ENCODE data around the gene COL28A1. TPM values are rescaled to one million over a fixed set of nuclear protein-coding genes. Genes with fewer than 3 reads are reported as not detected.

COL28A1 gene
- total and polyA plus RNA-seq, 5 donors from 2014 or later, result 0.35 TPM; not detected in 4

DNA sequence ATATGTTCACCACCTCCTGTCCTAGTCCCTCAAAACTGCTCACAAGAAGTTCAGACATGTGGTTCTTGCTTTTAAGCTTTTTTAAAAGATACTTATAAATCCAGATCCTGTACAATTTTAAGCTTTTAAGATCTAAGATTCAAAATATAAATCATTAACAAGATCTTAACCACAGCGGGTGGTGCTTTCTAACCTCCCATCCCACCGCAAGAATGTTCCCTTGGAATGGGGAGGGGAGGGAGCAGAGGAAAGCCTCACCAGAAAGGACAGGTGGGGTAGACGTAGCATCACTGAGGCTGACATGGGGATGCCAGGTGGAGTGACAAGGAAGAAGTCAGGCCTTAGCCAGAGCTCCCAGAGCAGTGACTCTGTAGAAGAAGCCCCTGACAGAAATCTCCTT, 219.8 kb downstream of the COL28A1 start:
- H3K9me3 ChIP-seq (ENCODE audit: control insufficient read depth in 2 of 2, low read length in 2 of 2), result no peaks in the 10 kb centered on the region
- H3K4me1 ChIP-seq (ENCODE audit: control insufficient read depth, insufficient read depth, low read length, poor library complexity, severe bottlenecking), result no peaks in the 10 kb centered on the region
- no peak overlapping the region for H3K4me3 ChIP-seq (ENCODE audit: low read depth, low read length)
- Mint-ChIP-seq H3K27me3 (peaks cover 6% of the 10 kb centered on the region), H3K27ac (no peak overlapping the region), H3K36me3 (no peaks in the 10 kb centered on the region), H3K4me1 (no peaks in the 10 kb centered on the region), H3K9me3 (peaks cover 0 to 2% (median 0%) of the 10 kb centered on the region in 7 donors), H3K4me3 (no peak overlapping the region)
- no peaks in the 10 kb centered on the region for H3K36me3 ChIP-seq (ENCODE audit: control insufficient read depth, insufficient read depth, low read length)
- ATAC-seq (ENCODE audit: low read depth in 2 of 2) (no peak), DNase-seq (no peak)
- no peaks in the 10 kb centered on the region for H3K27me3 ChIP-seq (ENCODE audit: control insufficient read depth, insufficient read depth, low read length)
- H3K27ac ChIP-seq (ENCODE audit: insufficient read depth, low read length, poor library complexity, severe bottlenecking), result no peak overlapping the region

DNA sequence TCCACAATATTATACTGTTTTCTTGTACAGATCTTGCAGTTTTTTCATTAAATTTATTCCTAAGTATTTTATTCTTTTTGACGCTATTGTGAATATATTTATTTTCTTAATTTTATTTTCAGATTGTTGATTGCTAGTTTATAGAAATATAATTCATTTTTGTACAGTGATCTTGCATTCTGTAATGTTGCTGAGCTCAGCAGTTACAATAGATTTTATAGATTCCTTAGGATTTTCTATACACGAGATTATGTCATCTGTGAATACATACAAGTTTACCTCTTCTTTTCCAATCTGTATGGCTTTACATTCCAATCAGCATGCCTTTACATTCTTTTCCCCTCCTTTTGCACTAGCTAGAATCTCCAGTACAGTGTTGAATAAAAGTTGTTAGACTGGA, 223.3 kb downstream of the COL28A1 start:
- ATAC-seq (ENCODE audit: low read depth in 2 of 2), result no peak
- H3K27me3 ChIP-seq (ENCODE audit: control insufficient read depth, insufficient read depth, low read length), result peaks cover 5% of the 10 kb centered on the region
- no peaks in the 10 kb centered on the region for H3K4me1 ChIP-seq (ENCODE audit: control insufficient read depth, insufficient read depth, low read length, poor library complexity, severe bottlenecking)
- H3K4me3 ChIP-seq (ENCODE audit: low read depth, low read length), result no peak overlapping the region
- Mint-ChIP-seq H3K27ac (no peak overlapping the region), H3K4me1 (no peaks in the 10 kb centered on the region), H3K9me3 (peaks cover 0 to 3% (median 0%) of the 10 kb centered on the region in 7 donors), H3K4me3 (no peak overlapping the region), H3K36me3 (no peaks in the 10 kb centered on the region), H3K27me3 (peaks cover 17% of the 10 kb centered on the region)
- no peak for DNase-seq
- no peak overlapping the region for H3K27ac ChIP-seq (ENCODE audit: insufficient read depth, low read length, poor library complexity, severe bottlenecking)
- no peaks in the 10 kb centered on the region for H3K36me3 ChIP-seq (ENCODE audit: control insufficient read depth, insufficient read depth, low read length)
- no peaks in the 10 kb centered on the region for H3K9me3 ChIP-seq (ENCODE audit: control insufficient read depth in 2 of 2, low read length in 2 of 2)

DNA sequence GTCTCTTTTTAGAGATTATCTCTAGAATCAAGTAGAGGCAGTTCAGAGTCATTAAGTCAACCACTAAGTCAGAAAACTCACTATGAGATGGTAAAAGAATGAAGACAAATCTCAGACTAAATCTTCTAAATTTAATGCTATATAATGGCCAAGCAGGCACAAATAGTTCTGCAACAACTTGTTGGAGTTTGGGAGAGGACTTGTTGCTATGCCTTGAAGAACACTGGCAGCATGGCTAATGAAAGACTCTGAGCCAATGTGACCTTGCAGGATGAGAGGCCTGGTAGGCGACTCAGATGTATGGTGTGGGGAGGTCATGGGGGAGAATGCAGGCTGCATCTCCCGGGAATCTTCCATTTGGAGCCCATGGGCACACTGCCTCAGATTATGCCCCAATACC, 224.7 kb downstream of the COL28A1 start:
- no peaks in the 10 kb centered on the region for H3K4me1 ChIP-seq (ENCODE audit: control insufficient read depth, insufficient read depth, low read length, poor library complexity, severe bottlenecking)
- DNase-seq (no peak), ATAC-seq (ENCODE audit: low read depth in 2 of 2) (no peak)
- peaks cover 17% of the 10 kb centered on the region for H3K27me3 Mint-ChIP-seq
- no peaks in the 10 kb centered on the region for H3K36me3 Mint-ChIP-seq
- H3K27ac Mint-ChIP-seq, result no peak overlapping the region
- H3K36me3 ChIP-seq (ENCODE audit: control insufficient read depth, insufficient read depth, low read length), result no peaks in the 10 kb centered on the region
- peaks cover 7% of the 10 kb centered on the region for H3K27me3 ChIP-seq (ENCODE audit: control insufficient read depth, insufficient read depth, low read length)
- no peak overlapping the region for H3K4me3 Mint-ChIP-seq
- H3K9me3 Mint-ChIP-seq, result peaks cover 0 to 3% (median 0%) of the 10 kb centered on the region in 7 donors
- H3K9me3 ChIP-seq (ENCODE audit: control insufficient read depth in 2 of 2, low read length in 2 of 2), result no peaks in the 10 kb centered on the region
- H3K4me3 ChIP-seq (ENCODE audit: low read depth, low read length), result no peak overlapping the region
- no peaks in the 10 kb centered on the region for H3K4me1 Mint-ChIP-seq
- no peak overlapping the region for H3K27ac ChIP-seq (ENCODE audit: insufficient read depth, low read length, poor library complexity, severe bottlenecking)

DNA sequence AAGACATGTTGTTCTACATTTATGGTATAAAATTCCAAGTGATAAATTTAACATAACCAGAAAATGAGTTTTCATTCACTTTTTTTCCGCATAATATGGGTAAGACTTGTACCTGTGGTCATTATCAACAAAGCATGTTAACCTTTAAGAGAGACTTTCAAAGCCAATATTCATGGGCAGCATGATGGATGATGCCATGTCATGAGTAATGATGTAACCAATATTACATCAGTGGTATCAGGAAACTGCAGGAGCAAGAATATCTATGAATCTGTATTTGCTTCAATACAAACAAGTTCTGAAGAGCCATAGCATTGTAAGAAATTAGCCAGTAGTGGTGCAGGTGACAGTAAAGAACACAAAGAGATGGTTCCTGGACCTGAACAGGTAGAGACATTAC, 226.5 kb downstream of the COL28A1 start:
- H3K4me1 Mint-ChIP-seq, result no peaks in the 10 kb centered on the region
- no peaks in the 10 kb centered on the region for H3K36me3 Mint-ChIP-seq
- Histone ChIP-seq H3K27ac (ENCODE audit: insufficient read depth, low read length, poor library complexity, severe bottlenecking) (no peak overlapping the region), H3K4me1 (ENCODE audit: control insufficient read depth, insufficient read depth, low read length, poor library complexity, severe bottlenecking) (no peaks in the 10 kb centered on the region), H3K9me3 (ENCODE audit: control insufficient read depth in 2 of 2, low read length in 2 of 2) (no peaks in the 10 kb centered on the region), H3K36me3 (ENCODE audit: control insufficient read depth, insufficient read depth, low read length) (no peaks in the 10 kb centered on the region), H3K4me3 (ENCODE audit: low read depth, low read length) (no peak overlapping the region), H3K27me3 (ENCODE audit: control insufficient read depth, insufficient read depth, low read length) (peaks cover 7% of the 10 kb centered on the region)
- no peak overlapping the region for H3K27ac Mint-ChIP-seq
- H3K27me3 Mint-ChIP-seq, result peaks cover 12% of the 10 kb centered on the region
- no peak for ATAC-seq (ENCODE audit: low read depth in 2 of 2)
- peaks cover 0 to 3% (median 0%) of the 10 kb centered on the region in 7 donors for H3K9me3 Mint-ChIP-seq
- no peak for DNase-seq
- H3K4me3 Mint-ChIP-seq, result no peak overlapping the region

Other genes with a start within 250 kb of the COL28A1 start
- gene MIOS, start 31.0 kb upstream of the COL28A1 start, total RNA-seq, result 40.0 TPM
- gene MIOS, start 31.0 kb upstream of the COL28A1 start, polyA plus RNA-seq, result 10 to 100 TPM; 17.9 to 23.9 (median 20.8) TPM
- 21.5 TPM for gene UMAD1, start 104.9 kb upstream of the COL28A1 start, total RNA-seq
- 10 to 100 TPM; 31.7 to 37.3 (median 34.1) TPM for gene UMAD1, start 104.9 kb upstream of the COL28A1 start, polyA plus RNA-seq
- 29.9 TPM for gene RPA3, start 182.7 kb upstream of the COL28A1 start, total RNA-seq
- gene RPA3, start 182.7 kb upstream of the COL28A1 start, polyA plus RNA-seq, result 100 to 1,000 TPM; 105 to 138 (median 116) TPM